Esophagus muscularis mucosa (tissue), 4 donors: ENCODE results near the gene HBS1L.

Experiments used
- EP300 ChIP-seq: sonication (generic); formaldehyde crosslinking; IDR thresholded peaks from one replicate; pipeline ENCODE4 v1.6.1; 2017; ENCODE audit warnings: antibody characterized with exemption
- POLR2A ChIP-seq: fragments of 450-650 bp; IDR thresholded peaks from one replicate; pipeline ENCODE4 v1.6.1; 2017; ENCODE audit warnings: antibody characterized with exemption, moderate library complexity, mild to moderate bottlenecking, low read depth
- POLR2AphosphoS5 ChIP-seq, 2 donors: sonication (generic); formaldehyde crosslinking; IDR thresholded peaks; one replicate each; pipeline ENCODE4 v1.6.1; 2017; ENCODE audit warnings: antibody characterized with exemption in 2 of 2
- TF ChIP-seq, protein P1 (sequence below), 3 experiments: fragments of 200-600 bp in 2 of 3; fragments of 450-650 bp in 1 of 3; sonication (generic) in 2 of 3; IDR thresholded peaks; one replicate each; pipeline ENCODE4 v1.5.1; 2017 to 2019; ENCODE audit warnings: antibody characterized with exemption in 3 of 3, mild to moderate bottlenecking in 2 of 3, moderate library complexity in 1 of 3

DNA sequence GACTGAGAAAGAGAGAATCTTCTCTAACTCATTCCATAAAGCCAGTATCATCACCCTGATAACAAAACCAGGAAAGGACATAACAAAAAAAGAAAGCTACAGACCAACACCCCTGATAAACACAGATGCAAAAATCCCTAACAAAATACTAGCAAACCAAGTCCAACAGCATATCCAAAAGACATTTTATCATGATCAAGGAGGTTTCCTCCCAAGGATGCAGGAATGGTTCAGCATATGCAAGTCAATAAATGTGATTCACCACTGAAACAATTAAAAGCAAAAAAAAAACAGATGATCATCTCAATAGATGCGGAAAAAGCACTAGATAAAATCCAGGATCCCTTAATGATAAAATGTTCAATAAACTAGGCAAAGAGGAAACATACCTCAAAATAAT is 80.3 kb downstream of the HBS1L start:
- TF ChIP-seq, protein P1, sequence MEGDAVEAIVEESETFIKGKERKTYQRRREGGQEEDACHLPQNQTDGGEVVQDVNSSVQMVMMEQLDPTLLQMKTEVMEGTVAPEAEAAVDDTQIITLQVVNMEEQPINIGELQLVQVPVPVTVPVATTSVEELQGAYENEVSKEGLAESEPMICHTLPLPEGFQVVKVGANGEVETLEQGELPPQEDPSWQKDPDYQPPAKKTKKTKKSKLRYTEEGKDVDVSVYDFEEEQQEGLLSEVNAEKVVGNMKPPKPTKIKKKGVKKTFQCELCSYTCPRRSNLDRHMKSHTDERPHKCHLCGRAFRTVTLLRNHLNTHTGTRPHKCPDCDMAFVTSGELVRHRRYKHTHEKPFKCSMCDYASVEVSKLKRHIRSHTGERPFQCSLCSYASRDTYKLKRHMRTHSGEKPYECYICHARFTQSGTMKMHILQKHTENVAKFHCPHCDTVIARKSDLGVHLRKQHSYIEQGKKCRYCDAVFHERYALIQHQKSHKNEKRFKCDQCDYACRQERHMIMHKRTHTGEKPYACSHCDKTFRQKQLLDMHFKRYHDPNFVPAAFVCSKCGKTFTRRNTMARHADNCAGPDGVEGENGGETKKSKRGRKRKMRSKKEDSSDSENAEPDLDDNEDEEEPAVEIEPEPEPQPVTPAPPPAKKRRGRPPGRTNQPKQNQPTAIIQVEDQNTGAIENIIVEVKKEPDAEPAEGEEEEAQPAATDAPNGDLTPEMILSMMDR (IDR thresholded peaks at IDR 0.05): no peak
- TF ChIP-seq EP300 (no peak), POLR2A (no peak), POLR2AphosphoS5 (IDR thresholded peaks at IDR 0.05) (no peak)
